Dermis microvascular lymphatic vessel endothelial cell (primary cell): Measurements from ENCODE around the gene PRR9. TPM values are rescaled to one million over a fixed set of nuclear protein-coding genes. Genes with fewer than 3 reads are reported as not detected.
"Not testable (repeated sequence)": the region's sequence is repeated elsewhere in the genome, so short reads cannot be mapped to it uniquely, and the experiment has no call there.

ENCODE experiments used
- DNase-seq, 2 donors: peaks; one replicate each; pipeline versions ENCODE4 v3.0.0 to v3.0.0-alpha.2; 2010; ENCODE audit warnings: low read depth in 2 of 2
- total RNA-seq: library from RNA; depleted of rRNA; stranded (reverse); fragments of >200 nt; gene quantifications from 2 replicates; pipeline ENCODE4 v1.2.1, GENCODE V29; 2014

Gene PRR9, protein sequence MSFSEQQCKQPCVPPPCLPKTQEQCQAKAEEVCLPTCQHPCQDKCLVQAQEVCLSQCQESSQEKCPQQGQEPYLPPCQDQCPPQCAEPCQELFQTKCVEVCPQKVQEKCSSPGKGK
- total RNA-seq: under 0.01 TPM in 1 of 2 replicates, not detected in the other

DNA sequence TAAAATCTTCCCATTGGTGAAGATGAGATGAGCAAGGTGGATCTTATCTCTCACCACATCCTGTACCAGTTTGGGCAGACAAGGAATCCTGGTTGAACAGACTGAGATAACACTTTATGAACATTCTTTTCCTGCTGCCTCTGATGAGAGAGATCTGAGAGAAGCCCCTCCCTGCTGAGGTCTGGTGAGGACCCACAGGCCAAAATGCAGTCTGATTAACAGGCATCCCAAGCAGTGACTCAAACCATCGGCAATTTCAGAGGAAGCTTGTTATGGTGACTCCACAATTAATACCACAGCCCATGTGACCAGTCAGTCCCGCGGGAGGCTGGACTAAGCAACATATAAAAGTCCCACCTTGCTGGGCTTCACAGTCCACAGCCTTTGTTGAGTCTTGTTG, at the start of gene PRR9:
PRR9 (plus strand) TSS at position 373 of the 400 bp plus-strand sequence. CDS start 561 bp downstream, outside the sequence.
- no peak for DNase-seq

DNA sequence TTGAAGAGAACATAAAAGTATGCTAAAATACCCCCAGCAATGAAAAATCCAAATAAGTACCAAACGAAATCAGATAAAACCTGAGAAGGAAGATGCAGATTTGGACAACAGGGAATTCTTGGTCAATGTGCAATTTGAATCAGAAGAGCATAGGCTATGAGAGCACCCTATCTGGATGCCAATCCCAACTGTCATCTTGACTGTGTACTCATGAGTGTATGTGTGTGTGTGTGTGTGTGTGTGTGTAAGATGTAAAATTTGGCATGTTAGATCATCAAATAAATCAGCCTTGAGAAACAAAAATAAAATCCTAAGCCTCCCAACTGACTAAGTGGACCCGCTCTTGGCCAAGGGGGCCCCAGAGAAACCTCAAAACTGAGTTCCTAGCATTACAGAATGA, 48.7 kb upstream of the PRR9 start:
- DNase-seq: no peak

DNA sequence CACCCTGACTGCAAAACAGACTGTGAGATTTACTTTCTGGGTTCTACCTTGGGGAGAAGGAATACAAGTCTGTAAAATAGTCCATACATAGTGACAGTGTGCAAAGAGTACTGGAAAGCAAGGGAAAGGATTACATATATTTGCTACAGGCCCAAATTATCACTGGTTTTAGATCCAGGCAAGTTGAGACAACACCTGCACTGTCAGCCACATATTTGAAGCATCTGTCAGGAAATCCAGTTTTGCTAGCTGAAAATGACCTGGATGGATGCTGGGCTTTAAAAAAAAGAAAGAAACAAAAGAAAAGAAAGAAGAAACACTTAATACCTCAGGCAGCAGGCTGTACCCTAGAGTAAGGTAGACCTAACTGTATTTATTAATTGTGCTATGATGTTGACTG, 42.8 kb upstream of the PRR9 start:
- DNase-seq: no peak

DNA sequence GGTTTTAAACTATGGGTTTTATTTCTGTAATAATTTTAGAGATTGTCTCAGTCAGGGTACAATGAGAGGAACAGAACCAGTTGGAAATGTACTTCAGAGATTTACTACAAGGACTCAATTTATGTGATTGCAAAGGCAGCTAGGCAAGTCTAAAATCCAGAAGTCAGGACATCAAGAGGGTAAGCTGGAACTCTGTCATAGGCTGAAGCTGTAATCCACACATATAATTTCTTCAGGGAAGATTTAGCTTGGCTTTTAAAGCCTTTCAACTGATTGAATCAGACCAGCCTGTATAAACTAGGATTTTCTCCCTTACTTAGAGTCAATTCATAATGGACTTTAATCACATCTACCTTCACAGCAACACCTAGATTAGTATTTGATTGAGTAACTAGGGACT, 38.5 kb upstream of the PRR9 start:
- no peak for DNase-seq

DNA sequence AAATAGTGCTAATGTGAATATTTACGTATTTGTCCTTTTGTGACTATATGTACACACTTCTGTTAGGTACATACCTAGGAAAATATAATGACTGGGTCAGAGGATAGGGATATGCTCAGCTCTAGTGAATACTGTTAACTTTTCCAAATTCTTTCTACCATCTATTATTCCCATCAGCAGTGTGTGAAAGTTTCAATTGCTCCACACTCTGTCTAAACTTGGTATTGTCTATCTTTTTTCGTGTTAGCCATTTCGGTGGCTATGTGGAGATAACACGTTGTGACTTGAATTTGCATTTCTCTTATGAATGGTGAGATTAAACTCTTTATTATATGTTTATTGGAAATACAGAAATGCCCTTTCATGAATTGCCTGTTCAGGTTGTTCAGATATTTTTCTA, 36.8 kb upstream of the PRR9 start:
- no peak for DNase-seq

DNA sequence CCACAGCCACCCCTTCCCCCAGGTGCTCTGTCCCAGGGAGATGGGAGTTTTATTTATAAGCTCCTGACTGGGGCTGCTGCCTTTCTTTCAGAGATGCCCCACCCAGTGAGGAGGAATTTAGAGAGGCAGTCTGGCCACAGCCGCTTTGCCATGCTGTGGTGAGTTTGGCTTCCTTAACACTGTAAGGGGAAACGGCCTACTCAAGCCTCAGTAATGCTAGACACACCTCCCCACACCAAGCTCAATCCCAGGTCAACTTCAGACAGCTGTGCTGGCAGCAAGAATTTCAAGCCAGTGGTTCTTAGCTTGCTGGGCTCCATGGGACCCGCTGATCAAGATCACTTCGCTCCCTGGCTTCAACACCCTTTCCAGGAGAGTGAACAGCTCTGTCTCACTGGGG, 29.1 kb upstream of the PRR9 start:
- DNase-seq: not testable (repeated sequence)

DNA sequence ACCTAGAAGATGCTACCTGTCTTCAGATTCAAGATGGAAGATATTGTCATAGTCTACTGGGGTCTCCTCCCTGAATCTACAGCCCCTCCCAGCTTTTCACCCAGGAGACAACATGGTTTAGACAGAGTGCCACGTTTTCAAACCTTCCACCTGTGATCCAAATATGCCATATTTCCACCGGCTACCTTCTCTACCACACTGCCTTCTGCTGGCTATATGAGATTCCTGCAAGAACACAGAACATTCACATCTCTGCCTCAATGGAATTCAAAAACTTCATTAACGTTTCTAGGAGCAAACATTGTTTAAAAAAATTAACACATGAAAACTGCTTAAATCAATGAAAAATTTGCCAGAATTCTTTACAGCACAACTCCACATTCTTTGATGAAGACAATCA, 27.0 kb upstream of the PRR9 start:
- DNase-seq: no peak

DNA sequence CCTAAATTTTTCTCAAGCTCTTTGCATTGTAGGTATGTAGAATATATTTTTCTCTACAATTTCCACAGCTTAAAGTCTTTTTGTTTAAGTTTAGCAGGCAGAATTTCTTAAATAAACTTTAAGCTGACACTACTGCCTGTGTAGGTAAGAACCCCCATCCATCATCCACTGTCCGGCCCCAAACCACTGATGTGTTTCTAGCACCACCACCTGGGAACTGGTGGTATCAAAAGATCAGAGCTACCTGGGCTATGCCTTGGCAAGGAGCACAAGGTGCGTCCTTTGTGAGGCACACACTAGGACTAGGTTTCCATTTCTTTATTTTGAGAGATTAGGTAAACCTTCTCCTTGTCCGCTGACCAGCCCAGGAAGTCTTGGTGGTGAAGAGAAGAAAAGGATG, 24.7 kb upstream of the PRR9 start:
- DNase-seq: no peak

DNA sequence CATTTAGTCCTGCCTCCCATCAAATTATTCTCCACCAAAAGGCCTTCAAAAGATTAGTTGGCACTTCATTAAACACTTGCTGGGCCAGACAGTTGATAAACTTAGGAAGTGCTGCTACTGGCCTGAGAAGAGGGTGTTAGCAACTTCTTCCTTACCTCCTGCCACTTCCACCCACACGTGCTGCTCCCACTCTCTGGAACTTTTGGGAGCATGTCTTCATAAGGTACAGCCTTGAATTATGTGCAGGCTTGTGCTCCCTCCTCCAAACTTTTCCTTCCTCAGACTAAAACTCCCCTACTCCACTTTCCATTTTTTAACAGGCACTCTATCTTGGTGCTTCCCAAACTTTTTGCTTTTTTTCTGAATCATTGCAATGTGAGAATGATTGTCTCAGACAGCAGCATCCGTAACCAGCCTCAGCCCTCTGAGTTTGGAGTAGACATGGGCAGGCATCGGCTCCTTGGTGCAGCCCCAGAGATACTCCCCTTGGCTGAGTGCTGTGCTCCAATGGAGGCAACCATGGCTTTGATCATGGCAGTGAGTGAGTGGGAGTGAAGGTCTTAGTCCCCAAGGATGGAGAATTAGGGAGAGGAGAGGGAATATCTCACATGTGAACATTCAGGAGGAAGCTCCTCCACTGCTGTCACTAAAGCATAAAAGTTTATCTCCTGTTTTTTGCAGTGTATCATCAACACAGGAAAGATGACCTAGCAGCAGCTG, 22.9 kb upstream of the PRR9 start:
- DNase-seq: no peak

DNA sequence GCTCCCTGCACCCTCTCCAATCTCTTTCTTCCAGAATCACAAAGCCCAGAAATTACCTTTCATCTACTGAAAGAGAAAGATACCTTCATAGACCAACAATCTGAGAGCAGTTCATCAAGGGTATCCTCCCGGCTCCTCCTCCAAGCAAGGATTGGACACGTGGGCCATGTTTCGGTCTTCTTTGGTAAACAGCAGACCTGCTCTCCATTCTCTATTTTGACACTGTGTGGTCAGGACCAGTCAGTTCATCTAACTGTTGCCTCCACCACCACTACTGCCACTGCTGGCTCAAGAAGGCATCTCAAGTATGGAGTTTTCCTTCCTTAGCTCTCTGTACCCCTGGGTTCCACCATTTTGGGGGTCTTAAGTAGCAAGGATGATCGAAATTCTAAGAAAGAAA, 22.2 kb upstream of the PRR9 start:
- DNase-seq: no peak

DNA sequence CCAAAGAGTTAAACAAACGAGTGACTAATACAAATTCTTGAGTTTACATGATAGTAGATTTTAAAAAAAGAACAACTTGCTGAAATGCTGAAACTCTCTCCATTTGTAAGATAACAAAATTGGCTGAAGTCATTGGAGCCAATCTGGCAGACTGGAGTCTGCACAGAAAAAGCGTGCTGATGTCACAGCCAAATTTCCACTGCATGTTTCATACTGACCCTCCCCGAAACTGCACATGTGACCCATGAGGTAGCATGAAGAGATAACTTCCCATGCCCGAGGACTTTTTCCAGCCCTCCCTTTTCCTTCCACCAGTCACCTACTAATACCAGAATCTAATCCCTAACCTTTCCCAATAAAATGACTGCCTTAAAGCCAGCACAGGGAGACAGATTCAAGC, 15.4 kb upstream of the PRR9 start:
- DNase-seq: no peak

DNA sequence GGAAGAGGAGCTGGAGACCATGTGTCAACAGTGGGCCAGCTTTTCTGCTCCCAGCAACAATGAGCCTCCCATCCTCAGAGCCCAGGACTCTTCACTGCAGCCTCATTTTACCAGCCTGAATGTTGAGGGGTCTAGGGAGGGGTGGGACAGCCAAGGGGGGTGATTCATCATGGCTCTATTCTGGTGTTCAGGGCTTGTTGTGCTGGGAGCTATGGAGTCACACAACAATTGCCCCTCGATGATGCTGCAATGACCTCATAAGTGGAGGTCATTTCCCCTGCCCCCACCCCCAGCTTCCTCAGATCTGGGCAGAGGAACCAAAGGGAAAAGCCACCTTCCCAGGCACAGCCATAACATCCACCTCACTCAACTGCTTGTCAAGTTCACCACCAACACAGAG, 14.3 kb upstream of the PRR9 start, which contains the start of gene LELP1:
LELP1 (plus strand) TSS at position 301 of the 400 bp plus-strand sequence. CDS start 1,278 bp downstream, outside the sequence.
- DNase-seq: no peak

DNA sequence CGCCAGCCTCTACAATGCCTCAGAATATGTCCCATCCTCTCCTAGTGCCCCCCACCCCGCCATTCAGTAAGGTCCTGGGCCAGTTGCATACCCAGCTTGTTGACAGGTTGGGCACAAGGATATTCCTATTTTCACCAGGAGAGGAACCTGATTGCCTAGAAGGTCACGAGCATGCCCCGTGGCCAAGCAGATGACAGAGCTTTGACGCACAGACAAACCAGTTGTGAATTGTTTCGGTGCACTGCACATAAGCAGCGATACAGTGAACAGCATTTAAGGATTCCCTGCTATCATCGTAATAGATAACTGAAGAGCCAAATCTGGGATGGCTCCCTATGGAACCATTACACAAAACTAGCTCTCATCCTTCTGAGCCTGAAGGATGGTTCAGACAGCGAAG, 10.8 kb upstream of the PRR9 start:
- DNase-seq: no peak

DNA sequence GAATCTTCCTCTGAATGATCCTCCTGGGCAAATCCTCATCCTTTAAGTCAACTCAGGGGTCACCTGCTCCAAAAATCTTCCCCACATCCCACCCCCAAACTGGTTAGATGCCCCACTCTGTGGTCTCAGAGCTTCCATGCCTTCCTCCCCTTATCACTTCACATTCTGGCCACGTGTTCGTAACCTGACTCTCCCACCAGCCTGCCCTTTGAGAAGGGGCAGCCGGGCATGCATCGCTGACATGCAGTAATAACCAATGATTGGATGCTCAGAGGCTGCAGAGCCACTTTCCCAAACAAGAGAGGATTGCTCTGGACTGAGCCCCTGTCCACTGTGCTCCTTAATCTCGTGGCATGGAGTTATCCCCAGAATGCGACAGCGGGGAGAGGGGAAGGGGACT, 7.2 kb upstream of the PRR9 start:
- no peak for DNase-seq

DNA sequence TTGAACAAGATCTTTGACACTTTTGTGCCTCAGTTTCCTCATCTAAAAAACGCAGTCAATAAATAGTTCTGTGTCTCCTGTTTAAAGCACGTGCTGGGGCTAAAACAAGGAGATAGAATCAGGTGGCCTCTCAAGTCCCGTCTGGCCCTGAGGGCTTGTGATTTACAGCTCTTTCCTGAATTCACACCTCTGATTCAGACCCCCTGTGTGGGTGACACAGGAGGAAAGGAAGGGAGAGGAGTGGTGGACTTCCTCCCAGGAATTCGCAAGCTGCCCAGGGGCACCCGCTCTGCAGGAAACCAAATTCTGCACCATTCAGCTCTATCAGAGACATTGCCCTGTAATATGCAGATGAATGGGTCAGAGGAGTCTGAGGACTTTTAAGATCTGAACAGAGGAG, 5.2 kb upstream of the PRR9 start:
- no peak for DNase-seq

DNA sequence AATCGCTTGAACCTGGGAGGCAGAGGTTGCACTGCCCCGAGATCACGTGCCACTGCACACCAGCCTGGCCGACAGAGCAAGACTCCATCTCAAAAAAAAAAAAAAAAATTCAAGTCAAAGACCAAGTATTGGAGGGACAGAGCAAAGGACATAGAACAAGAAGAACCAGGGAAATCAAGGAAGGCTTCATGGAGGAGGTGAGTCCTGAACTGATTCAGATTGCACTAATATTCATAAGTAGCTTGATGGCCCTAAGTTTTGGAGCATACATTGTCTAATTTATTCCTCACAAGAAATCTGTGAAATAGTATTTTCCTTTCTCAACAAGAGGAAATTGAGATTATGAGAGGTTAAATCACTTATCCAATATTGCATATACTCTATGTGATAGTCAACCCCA, 3.9 kb upstream of the PRR9 start:
- no peak for DNase-seq

DNA sequence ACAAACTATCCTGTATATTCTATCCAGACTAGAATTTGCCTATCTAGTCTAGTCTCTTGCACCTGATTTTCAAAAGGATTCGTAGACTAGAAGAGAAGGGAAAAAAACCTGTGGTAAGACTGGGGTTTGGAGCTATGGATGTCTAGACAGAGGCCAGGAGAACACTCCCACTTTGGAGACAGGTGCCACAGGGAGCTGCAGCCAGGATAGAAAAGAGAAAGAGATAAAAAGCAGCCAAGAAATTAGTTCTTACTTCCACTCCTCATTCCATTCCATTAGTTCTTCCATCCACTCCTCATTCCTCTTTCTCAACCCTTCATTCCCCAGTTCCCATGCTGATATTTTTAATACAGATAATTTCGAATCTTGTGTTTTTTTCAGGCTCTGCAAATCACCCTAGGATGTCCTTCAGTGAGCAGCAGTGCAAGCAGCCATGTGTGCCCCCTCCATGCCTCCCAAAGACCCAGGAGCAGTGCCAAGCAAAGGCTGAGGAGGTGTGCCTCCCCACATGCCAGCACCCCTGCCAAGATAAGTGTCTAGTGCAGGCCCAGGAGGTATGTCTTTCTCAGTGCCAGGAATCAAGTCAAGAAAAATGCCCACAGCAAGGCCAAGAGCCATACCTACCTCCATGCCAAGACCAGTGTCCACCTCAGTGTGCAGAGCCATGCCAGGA, 496 bp downstream of the PRR9 start:
- no peak for DNase-seq

DNA sequence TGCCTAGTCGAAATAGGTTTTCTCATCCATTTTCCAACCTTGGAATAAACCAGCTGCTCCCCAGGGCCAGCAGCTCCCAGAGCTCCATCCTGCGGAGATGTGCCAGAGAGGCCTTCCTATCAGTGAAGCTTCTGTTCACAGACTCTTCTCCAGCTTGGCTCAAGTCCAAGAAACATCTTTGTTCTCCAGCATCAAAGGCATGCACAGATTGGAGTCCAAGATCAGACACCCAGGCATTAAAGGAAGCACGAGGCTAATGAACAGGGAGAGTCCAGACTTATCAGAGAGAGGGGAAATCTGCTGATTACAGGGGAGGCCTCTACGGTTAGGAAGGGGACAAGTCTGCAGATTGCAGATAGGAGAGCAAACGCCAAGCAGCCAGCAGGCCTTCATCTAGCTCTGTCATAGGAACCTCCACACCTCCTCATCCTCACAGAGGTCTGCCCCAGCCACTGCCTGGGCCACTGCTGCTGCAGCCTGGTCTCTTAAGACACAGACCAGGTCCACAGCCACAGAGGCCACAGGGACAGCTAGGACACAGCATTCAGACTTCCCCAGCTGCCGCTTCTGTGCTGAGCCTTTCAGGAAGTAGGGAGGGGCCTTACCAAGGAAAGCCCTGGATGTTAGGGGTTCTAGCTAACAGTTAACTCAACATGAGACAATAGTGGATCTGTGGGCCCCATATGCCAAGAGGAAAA, 3.4 kb downstream of the PRR9 start:
- no peak for DNase-seq

DNA sequence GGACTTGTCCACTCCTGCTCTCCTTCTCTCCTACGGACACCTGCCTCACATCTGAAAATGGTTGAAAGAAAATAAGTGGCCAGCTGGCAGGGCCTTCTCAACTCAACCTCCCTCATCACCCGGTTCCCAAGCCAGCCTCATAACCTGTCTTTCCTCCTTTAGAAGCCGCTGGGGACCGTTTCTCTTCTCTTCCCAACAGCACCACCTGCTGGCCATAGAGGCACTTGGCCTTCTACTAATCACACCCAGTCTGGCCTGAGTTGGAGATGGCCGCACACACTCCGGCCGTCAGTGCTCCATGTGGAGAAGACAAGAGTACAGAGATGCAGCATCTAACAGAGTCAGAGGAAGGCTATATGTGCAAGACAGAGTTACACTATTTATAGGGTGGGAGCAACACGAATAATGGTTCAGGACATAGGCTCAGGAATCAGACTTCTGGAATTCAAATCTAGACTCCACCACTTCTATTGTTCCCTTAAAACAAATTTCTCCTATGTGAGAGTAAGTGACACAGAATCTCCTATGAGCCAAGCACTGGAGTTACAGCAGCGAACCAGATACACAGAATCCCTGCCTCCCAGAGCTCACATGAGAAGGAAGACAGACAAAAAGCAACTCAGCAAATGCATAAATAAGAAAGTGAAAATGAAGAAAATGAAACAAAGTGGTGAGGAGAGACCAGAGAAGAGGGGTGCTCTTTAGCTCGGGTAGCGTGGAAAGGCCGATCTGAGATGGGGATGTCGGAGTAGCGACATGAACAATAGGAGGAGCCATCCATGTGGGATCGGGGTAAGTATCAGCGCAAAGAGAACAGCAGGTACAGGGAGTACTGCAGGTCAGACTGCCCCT, 5.9 kb downstream of the PRR9 start:
- peak; percentile 12 to 47 for DNase-seq

DNA sequence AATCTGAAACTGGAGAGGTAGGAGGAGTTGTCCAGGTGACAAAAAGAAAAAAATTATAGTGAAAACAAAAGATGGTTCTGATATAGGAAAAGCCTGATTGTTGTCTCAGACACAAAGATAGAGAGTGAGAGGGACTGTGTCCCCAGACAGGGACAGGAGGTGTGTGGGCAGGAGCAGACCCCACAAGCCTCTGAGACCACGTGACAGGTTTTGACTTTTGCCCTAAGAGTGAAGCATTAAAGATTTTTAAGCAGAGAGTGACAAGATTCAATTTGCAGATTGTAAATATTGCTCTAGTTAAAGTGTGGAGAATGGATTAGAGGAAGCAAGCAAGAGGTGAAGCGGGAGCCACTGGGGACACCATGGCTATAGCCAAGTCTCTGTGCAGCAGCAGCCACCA, 10.4 kb downstream of the PRR9 start:
- DNase-seq: no peak

DNA sequence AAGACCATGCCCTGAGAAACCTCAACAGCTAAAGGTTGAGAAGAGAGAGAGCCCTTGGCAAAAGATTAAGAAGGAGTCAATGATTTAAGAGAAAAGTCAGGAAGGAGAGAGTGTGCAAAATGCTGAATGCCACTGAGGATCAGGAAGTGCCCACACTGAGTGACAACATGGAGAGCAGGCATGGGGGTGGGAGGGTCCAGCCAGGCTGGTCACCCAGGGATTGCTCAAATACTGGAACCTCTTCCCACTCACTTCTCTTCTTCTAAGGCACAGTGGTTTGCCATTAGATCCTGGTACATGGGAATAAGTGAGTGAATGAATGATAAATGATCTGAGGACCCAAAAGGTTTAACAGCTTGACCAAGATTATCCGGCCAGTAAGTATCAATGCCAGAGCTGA, 11.1 kb downstream of the PRR9 start:
- DNase-seq: no peak
